ENCODE data around the gene EDNRB.
"Not testable (repeated sequence)": the region's sequence is repeated elsewhere in the genome, so short reads cannot be mapped to it uniquely, and the experiment has no call there.

The EDNRB gene

DNA sequence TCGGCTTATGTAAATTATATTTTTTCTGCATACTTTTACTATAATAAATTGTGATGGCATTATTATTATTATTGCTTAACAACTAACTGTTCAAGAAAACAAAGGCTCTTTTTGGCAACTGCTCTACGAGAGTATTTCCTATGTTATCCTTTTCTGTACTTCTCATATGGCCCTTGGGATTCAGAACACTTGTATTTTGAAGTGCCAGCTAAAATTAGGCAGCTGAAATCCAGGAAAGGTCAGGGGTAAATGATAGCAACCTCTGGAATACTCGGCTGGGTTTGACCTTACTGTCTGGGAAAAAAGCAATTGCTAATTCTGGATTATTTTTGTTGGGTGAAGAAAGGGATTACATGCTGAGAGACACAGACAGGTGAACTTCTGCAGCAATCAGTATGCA lies 23.9 kb downstream of the EDNRB start:
- DNase-seq, result no peak

GRCh38 chr13:77893066-77893465 lies 25.6 kb downstream of the EDNRB start:
- no peak for DNase-seq

- DNase-seq, result no peak
Measured at GRCh38 chr13:77892491-77892890, 26.1 kb downstream of the EDNRB start.

GRCh38 chr13:77891486-77891885 lies 27.1 kb downstream of the EDNRB start:
- no peak for DNase-seq

GRCh38 chr13:77891041-77891440 lies 27.6 kb downstream of the EDNRB start:
- no peak for DNase-seq

DNA sequence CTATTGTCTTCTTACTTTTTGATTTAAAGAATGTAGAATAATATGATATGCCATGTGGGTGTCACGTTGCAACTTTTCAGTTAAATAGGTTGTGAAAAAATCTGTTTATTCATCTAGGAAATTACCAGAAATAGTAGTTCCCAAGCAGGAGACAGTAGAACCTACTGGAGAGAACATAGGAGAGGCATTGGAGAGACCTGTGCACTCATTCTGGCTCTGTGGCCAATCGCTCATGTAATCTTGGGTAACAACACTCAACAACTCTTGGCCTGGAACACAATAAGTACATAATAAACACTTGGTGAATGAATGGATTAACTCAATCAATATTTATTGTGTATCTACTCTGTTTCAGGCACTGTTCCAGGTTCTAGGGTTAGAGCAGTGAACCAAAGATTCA lies 35.3 kb downstream of the EDNRB start:
- no peak for DNase-seq

DNA sequence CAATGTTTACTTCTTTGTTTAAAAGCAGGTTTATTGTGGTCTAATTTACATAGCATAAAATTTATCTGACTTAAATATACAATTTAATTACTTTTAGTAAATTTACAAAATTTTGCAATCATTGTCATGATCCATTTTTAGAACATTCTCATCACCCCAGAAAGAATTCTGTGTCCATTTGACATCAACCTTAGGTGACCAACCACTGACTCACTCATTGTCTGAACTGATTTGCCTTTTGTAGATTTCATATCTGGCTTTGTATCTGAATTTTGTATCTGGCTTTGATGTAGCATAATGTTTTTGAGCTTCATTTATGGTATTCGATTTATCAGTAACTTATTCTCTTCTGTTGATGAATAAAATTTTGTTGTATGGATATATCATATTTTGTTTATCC lies 40.4 kb downstream of the EDNRB start:
- no peak for DNase-seq

DNA sequence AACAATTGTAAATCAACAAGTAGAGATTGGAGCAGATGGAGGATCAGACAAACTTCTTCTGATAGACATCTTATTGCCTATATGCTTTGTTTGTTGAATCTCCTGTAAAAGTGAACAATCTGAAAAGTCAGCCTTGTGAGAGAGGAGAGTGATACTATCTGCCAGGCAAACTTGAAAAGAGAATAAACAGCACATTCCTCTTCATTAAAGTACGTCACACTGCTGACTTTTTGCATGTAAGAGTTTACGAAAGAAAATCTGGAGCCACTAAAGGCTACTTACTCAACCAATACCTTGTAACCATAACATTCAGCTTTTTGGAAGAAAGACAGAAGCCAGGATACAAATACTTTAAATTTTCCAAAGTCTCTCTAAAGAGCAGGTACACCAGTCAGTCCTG lies 42.5 kb downstream of the EDNRB start:
- DNase-seq, result no peak

GRCh38 chr13:77874406-77874805 lies 44.2 kb downstream of the EDNRB start:
- no peak for DNase-seq

GRCh38 chr13:77872995-77873394 lies 45.6 kb downstream of the EDNRB start:
- no peak for DNase-seq

DNA sequence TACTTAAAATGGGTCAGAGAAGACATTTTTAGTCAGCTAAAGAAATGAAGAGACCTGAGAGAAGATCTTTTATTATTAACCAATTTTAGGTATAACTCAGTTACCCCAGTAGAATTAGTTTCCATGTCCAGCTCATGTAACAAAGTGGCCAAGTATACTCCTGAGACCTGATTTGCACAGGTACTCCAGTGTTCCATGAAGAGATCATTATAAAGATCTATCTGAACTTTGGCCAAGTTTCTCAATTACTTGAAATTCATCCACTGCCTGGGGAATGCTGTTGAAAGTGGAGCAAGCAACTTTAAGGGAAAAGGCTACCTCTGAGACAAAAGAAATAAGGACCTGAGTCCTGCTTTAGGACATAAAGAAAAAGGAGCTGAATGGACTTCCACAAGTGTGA lies 47.0 kb downstream of the EDNRB start:
- DNase-seq, result no peak

- no peak for DNase-seq
Measured at GRCh38 chr13:77868717-77869116, 49.9 kb downstream of the EDNRB start.

GRCh38 chr13:77866971-77867370 lies 51.7 kb downstream of the EDNRB start:
- no peak for DNase-seq

GRCh38 chr13:77865622-77866021 lies 53.0 kb downstream of the EDNRB start:
- DNase-seq, result no peak

DNA sequence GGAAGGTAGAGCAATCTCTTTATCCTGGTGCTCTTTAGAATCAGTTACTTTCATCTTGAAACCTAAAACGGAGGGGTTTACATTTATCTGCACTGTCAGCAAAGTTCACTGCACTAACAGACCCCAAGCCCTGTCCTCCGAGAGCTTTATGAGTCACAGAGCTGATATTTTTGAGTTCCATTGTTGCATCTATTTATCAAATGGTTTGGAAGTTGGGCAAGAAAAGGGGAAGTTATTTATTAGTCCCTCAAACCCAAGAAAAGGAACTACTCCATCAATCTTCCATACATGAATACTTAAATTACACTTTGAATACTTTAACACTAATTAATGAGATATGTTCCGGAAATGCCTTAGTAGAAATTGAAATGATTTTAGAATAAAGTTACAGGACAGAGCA lies 55.5 kb downstream of the EDNRB start:
- DNase-seq, result no peak

DNA sequence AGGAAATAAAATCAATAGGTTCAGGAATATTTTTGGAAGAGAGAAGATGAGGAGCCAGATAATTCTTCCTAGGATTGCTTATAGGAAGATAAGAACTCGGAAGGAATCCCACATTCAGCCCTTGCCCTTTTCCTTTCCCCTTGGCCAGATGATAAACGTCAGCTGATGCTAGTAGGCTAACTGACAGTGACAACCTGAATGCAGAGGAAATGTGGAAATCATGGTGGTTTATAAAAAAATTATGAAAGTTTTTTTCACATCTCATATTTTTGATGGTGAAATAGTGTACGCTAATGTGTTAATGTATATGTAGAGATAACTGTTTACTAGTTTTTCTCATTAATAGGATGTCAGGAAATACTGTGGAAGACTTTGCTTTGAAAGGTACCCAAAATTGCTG lies 56.9 kb downstream of the EDNRB start:
- no peak for DNase-seq

- no peak for DNase-seq
Measured at GRCh38 chr13:77860507-77860981, 58.1 kb downstream of the EDNRB start.

DNA sequence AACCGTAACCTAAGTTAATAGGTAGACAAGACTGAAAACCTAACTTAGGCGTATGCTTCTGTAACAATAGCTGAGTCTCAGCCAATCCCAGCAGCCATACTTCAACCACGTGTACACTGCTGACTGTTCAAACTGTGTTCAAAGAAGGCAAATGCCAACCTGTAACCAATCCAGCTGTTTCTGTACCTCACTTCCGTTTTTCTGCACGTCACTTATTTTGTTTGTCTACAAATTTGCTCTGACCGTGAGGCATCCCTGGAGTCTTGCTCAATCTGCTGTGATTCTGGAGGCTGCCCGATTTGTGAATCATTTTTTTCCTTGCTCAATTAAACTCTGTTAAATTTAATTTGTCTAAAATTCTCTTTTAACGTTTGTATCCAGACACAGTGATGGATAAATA lies 59.2 kb downstream of the EDNRB start:
- no peak for DNase-seq

GRCh38 chr13:77857531-77858209 lies 61.0 kb downstream of the EDNRB start:
- DNase-seq, result no peak

- DNase-seq, result no peak
Measured at GRCh38 chr13:77853703-77854102, 64.9 kb downstream of the EDNRB start.

DNA sequence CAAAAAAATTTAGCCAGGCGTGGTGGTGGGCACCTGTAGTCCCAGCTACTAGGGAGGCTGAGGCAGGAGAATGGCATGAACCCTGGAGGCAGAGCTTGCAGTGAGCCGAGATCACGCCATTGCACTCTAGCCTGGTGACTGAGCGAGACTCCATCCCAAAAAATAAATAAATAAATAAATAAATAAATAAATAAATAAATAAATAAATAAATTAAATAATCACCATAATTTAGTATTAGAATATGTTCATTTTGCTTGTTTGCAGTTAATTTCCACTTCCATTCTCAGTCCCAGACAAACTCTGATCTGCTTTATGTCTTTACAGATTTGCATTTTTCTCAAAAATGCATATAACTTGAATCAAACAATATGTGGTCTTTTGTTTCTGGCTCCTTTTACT lies 70.6 kb downstream of the EDNRB start:
- DNase-seq, result not testable (repeated sequence)

DNA sequence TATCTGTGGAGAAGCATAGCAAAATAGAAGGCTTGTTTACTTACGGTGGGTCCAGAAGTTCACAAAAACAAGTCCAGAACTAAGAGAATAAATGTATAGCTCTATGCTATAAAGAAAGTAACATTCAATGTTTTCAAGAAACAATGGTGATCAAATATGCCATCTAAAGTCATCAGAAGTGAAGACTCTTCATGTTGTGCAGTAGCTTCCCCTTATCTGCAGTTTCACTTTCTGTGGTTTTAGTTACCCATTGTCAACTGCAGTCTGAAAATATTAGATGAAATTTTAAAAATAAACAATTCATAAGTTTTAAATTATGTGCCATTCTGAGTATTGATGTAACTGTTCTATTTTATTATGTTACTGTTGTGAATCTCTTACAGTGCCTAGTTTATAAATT lies 72.5 kb downstream of the EDNRB start:
- DNase-seq, result no peak
